ENCODE data around the gene DEPDC4.
"Not testable (repeated sequence)": the region's sequence is repeated elsewhere in the genome, so short reads cannot be mapped to it uniquely, and the experiment has no call there.

The DEPDC4 gene

GRCh38 chr12:100311317-100311716 lies 44.4 kb upstream of the DEPDC4 start:
- POLR2A ChIA-PET: no interaction called here
- CTCF ChIA-PET: no interaction called here
- no peak for TF ChIP-seq ZNF600 (tag by site-specific recombination; IDR thresholded peaks at IDR 0.05)
- TF ChIP-seq YY1 (tag by site-specific recombination; IDR thresholded peaks at IDR 0.05): no peak
- TF ChIP-seq ZNF140 (tag by site-specific recombination; IDR thresholded peaks at IDR 0.05): no peak

GRCh38 chr12:100308138-100308537 lies 41.3 kb upstream of the DEPDC4 start:
- CTCF ChIA-PET; H3K27ac ChIP-seq (ENCODE audit: extremely low read depth, low read depth, low read length); H3K9me3 ChIP-seq (ENCODE audit: control insufficient read depth, insufficient read depth, low read depth, low read length); H3K4me1 ChIP-seq (ENCODE audit: control insufficient read depth, insufficient read depth, low read length); H3K4me3 ChIP-seq (ENCODE audit: low read depth, low read length); POLR2A ChIA-PET: not testable (repeated sequence)
- peaks cover 0 to 36% of the 10 kb centered on the region in 2 experiments; a peak in 2 of 3 replicates for H3K36me3 ChIP-seq (ENCODE audit: control insufficient read depth in 2 of 2, insufficient read depth in 1 of 2, low read length in 2 of 2)
- TF ChIP-seq ZNF146 (tag by site-specific recombination; IDR thresholded peaks at IDR 0.05): peak; percentile 87

More at GRCh38 chr12:100311317-100311716, 44.4 kb upstream of the DEPDC4 start:
- Histone ChIP-seq H3K4me1 (ENCODE audit: control insufficient read depth, insufficient read depth, low read length) (no peaks in the 10 kb centered on the region), H3K27ac (ENCODE audit: extremely low read depth, low read depth, low read length) (no peak overlapping the region), H3K9me3 (ENCODE audit: control insufficient read depth, insufficient read depth, low read depth, low read length) (no peaks in the 10 kb centered on the region), H3K4me3 (ENCODE audit: low read depth, low read length) (no peak overlapping the region), H3K36me3 (ENCODE audit: control insufficient read depth in 2 of 2, insufficient read depth in 1 of 2, low read length in 2 of 2) (peaks cover 13 to 45% of the 10 kb centered on the region in 2 experiments)

- POLR2A ChIA-PET; H3K27ac ChIP-seq (ENCODE audit: extremely low read depth, low read depth, low read length); H3K9me3 ChIP-seq (ENCODE audit: control insufficient read depth, insufficient read depth, low read depth, low read length); CTCF ChIA-PET; H3K4me3 ChIP-seq (ENCODE audit: low read depth, low read length); H3K4me1 ChIP-seq (ENCODE audit: control insufficient read depth, insufficient read depth, low read length): not testable (repeated sequence)
- peaks cover 7 to 48% of the 10 kb centered on the region in 2 experiments; a peak in 2 of 3 replicates for H3K36me3 ChIP-seq (ENCODE audit: control insufficient read depth in 2 of 2, insufficient read depth in 1 of 2, low read length in 2 of 2)
These were observed 37.5 kb upstream of the DEPDC4 start for GRCh38 chr12:100304334-100304733.

GRCh38 chr12:100303831-100304230 lies 37.0 kb upstream of the DEPDC4 start:
- ChIA-PET POLR2A (no interaction called here), CTCF (no interaction called here)
- H3K4me1 ChIP-seq (ENCODE audit: control insufficient read depth, insufficient read depth, low read length): no peaks in the 10 kb centered on the region
- no peak overlapping the region for H3K27ac ChIP-seq (ENCODE audit: extremely low read depth, low read depth, low read length)
- H3K4me3 ChIP-seq (ENCODE audit: low read depth, low read length): no peak overlapping the region
- peaks cover 13 to 51% of the 10 kb centered on the region in 2 experiments; a peak in 2 of 3 replicates for H3K36me3 ChIP-seq (ENCODE audit: control insufficient read depth in 2 of 2, insufficient read depth in 1 of 2, low read length in 2 of 2)
- no peaks in the 10 kb centered on the region for H3K9me3 ChIP-seq (ENCODE audit: control insufficient read depth, insufficient read depth, low read depth, low read length)
- no peak for TF ChIP-seq SP3 (tag by site-specific recombination; IDR thresholded peaks at IDR 0.05)
- TF ChIP-seq ZNF473 (tag by site-specific recombination; IDR thresholded peaks at IDR 0.05): no peak
- TF ChIP-seq ZNF16 (tag by site-specific recombination; IDR thresholded peaks at IDR 0.05; ENCODE audit: low read depth): no peak
- TF ChIP-seq ZIC2 (tag by site-specific recombination; IDR thresholded peaks at IDR 0.05): no peak
- no peak for TF ChIP-seq ZNF214 (tag by site-specific recombination; IDR thresholded peaks at IDR 0.05; ENCODE audit: borderline replicate concordance)
- TF ChIP-seq ZNF449 (tag by site-specific recombination; IDR thresholded peaks at IDR 0.05): no peak
- TF ChIP-seq TSHZ1 (tag by site-specific recombination; IDR thresholded peaks at IDR 0.05; ENCODE audit: borderline replicate concordance): no peak
- no peak for TF ChIP-seq ZSCAN4 (tag by site-specific recombination; IDR thresholded peaks at IDR 0.05)
- no peak for TF ChIP-seq ZNF658 (tag by site-specific recombination; IDR thresholded peaks at IDR 0.05)
- no peak for TF ChIP-seq BCL11A (tag by site-specific recombination; IDR thresholded peaks at IDR 0.05; ENCODE audit: low read depth)
- no peak for TF ChIP-seq ZNF366 (tag by site-specific recombination; conservative IDR thresholded peaks at IDR 0.05)
- TF ChIP-seq ZNF26 (tag by site-specific recombination; IDR thresholded peaks at IDR 0.05): no peak
- TF ChIP-seq ZSCAN30 (tag by site-specific recombination; IDR thresholded peaks at IDR 0.05): no peak
- no peak for TF ChIP-seq HOXD13 (CRISPR knock-in tag; IDR thresholded peaks at IDR 0.05; ENCODE audit: borderline replicate concordance)
- TF ChIP-seq KLF1 (tag by site-specific recombination; IDR thresholded peaks at IDR 0.05): no peak
- TF ChIP-seq ZNF140 (tag by site-specific recombination; IDR thresholded peaks at IDR 0.05): no peak
- TF ChIP-seq KLF10 (tag by site-specific recombination; IDR thresholded peaks at IDR 0.05): no peak
- no peak for TF ChIP-seq ZNF37A (tag by site-specific recombination; IDR thresholded peaks at IDR 0.05)
- TF ChIP-seq ZNF585B (tag by site-specific recombination; IDR thresholded peaks at IDR 0.05): no peak

All from HEK293 (cell line).